GM12878 (cell line): ENCODE measurements around the gene DAAM2. TPM values are rescaled to one million over a fixed set of nuclear protein-coding genes. Genes with fewer than 3 reads are reported as not detected.
A peak's percentile ranks its signal among the peaks of the same experiment; 100 is the strongest.

Experiments
- ATAC-seq: fragments of 200-7000 bp; cut with Tn5 transposase; 3 replicates; pipeline ENCODE4 v1.9.1; 2020; ENCODE audit warnings: mild to moderate bottlenecking, moderate library complexity
- BruUV-seq: library from RNA; stranded (reverse); fragments of 400-500 nt; replicated peaks from 2 replicates; lab custom pipeline; 2021; lab: Mats Ljungman, UMichigan
- CTCF ChIA-PET: fragments of 300-600 bp; sonication (Branson Sonifier 250); formaldehyde crosslinking; extraction: SDS; loops from one replicate; lab custom pipeline; 2021; ENCODE audit warnings: inconsistent platforms; lab: Yijun Ruan, JAX
- POLR2A ChIA-PET: fragments of 350-600 bp; formaldehyde crosslinking; extraction: SDS; loops from one replicate; lab custom pipeline; 2021; ENCODE audit warnings: inconsistent platforms; lab: Charles Lee
- RAD21 ChIA-PET: fragments of 300-600 bp; sonication (Branson Sonifier 250); formaldehyde crosslinking; loops from one replicate; lab custom pipeline; 2023; ENCODE audit warnings: antibody characterized with exemption; ENCODE audit not compliant: unreplicated experiment; lab: Charles Lee
- SMC1A ChIA-PET: fragments of 300-600 bp; sonication (Branson Sonifier 250); formaldehyde crosslinking; loops from one replicate; lab custom pipeline; 2023; ENCODE audit not compliant: unreplicated experiment, uncharacterized antibody; lab: Charles Lee
- DNase-seq: peaks from one replicate; pipeline ENCODE4 v3.0.0-alpha.2; 2011; ENCODE audit warnings: low read depth, low spot score
- FAIRE-seq: peaks from 3 replicates; lab custom pipeline; 2011; peaks lifted over from hg19 to GRCh38; lab: Jason Lieb, UNC
- H2AFZ ChIP-seq: 2 replicates; pipeline ENCODE4 v1.6.0; 2011; ENCODE audit warnings: low read depth, low read length, control low read depth; ENCODE audit not compliant: control insufficient read depth
- H3K27ac ChIP-seq: 2 replicates; pipeline ENCODE4 v1.5.1; 2011; ENCODE audit warnings: control low read depth; ENCODE audit not compliant: control insufficient read depth, insufficient read depth
- H3K27me3 ChIP-seq, 2 experiments: replicated peaks in 1 of 2; 2 replicates each; pipeline versions ENCODE4 v1.6.0 to v1.6.1; 2011; ENCODE audit warnings: low read length in 1 of 2; ENCODE audit not compliant: control insufficient read depth in 2 of 2, insufficient read depth in 2 of 2
- H3K36me3 ChIP-seq, 2 experiments: 2 replicates each; pipeline ENCODE4 v1.5.1; 2011; ENCODE audit warnings: low read length in 1 of 2; ENCODE audit not compliant: control insufficient read depth in 2 of 2, insufficient read depth in 2 of 2
- H3K4me1 ChIP-seq: 2 replicates; pipeline ENCODE4 v1.6.1; 2011; ENCODE audit warnings: mild to moderate bottlenecking, low read length, moderate library complexity, mixed read lengths; ENCODE audit not compliant: control insufficient read depth, insufficient read depth
- H3K4me2 ChIP-seq: 2 replicates; pipeline ENCODE4 v1.6.0; 2011; ENCODE audit warnings: control low read depth; ENCODE audit not compliant: control insufficient read depth, insufficient read depth
- H3K4me3 ChIP-seq: fragments of 200-600 bp; sonication (generic); 2 replicates; pipeline ENCODE4 v1.5.1; 2016
- H3K79me2 ChIP-seq: 2 replicates; pipeline ENCODE4 v1.6.0; 2011; ENCODE audit warnings: low read length; ENCODE audit not compliant: control insufficient read depth, insufficient read depth
- H3K9ac ChIP-seq: 2 replicates; pipeline ENCODE4 v1.8.0; 2011; ENCODE audit warnings: low read length, control low read depth, mixed read lengths; ENCODE audit not compliant: control insufficient read depth, insufficient read depth
- H3K9me3 ChIP-seq: replicated peaks from 3 replicates; pipeline ENCODE4 v1.5.1; 2011; ENCODE audit warnings: mild to moderate bottlenecking, low read length; ENCODE audit not compliant: control insufficient read depth, insufficient read depth
- H4K20me1 ChIP-seq: 2 replicates; pipeline ENCODE4 v1.6.0; 2011; ENCODE audit not compliant: control insufficient read depth, insufficient read depth
- BRCA1 ChIP-seq: IDR thresholded peaks from 2 replicates; pipeline ENCODE4 v1.6.1; 2011; ENCODE audit warnings: low read depth, low read length, improper control_type of control experiment
- CBFB ChIP-seq: IDR thresholded peaks from 2 replicates; pipeline ENCODE4 v1.6.1; 2016; ENCODE audit warnings: antibody characterized with exemption, low read depth
- RCOR1 ChIP-seq: conservative IDR thresholded peaks from 2 replicates; pipeline ENCODE4 v1.6.1; 2012; ENCODE audit warnings: low read depth, low read length, improper control_type of control experiment
- WGBS: methylation state at CpG from one replicate; pipeline ENCODE4 v1.1.6; 2016; ENCODE audit warnings: low lambda C conversion rate; ENCODE audit not compliant: insufficient replicate concordance, insufficient coverage; ENCODE audit errors: missing lambda C conversion rate; 5-methylcytosine and 5-hydroxymethylcytosine counted together
- in situ Hi-C: fragments of 300-500 bp; cut with MboI; formaldehyde crosslinking; loops from 9 replicates; pipeline ENCODE4 v1.14.3; 2018; ENCODE audit warnings: mixed read lengths
- intact Hi-C: fragments of 100-400 bp; cut with micrococcal nuclease; formaldehyde crosslinking; loops from one replicate; pipeline ENCODE4 v1.14.2; 2022; ENCODE audit not compliant: unreplicated experiment
- polyA plus RNA-seq, 11 experiments: library from polyadenylated mRNA; depleted of rRNA in 4 of 11; unstranded in 6 of 11; stranded (reverse) in 5 of 11; fragments of >200 nt; fragmentation: Nextera tagmentation in 4 of 11; fragmentation: Illumina TruSeq in 1 of 11; extraction: Ambion mirVana in 4 of 11; extraction: Trizol in 1 of 11; gene quantifications; 1 replicate in 1 of 11; 2 replicates in 10 of 11; pipeline versions ENCODE4 v1.2.1 to v1.2.3, GENCODE V29; 2011 to 2016; ENCODE audit warnings: inconsistent platforms in 2 of 11, missing spikeins in 2 of 11, low read depth in 1 of 11
- total RNA-seq, 4 experiments: library from RNA; depleted of rRNA in 3 of 4; stranded (reverse); fragments of >200 nt in 3 of 4; fragmentation: Illumina TruSeq in 1 of 4; extraction: Trizol in 1 of 4; gene quantifications; 2 replicates each; pipeline versions ENCODE4 v1.2.1 to v1.2.3, GENCODE V29; 2013 to 2021
- TF ChIP-seq, protein P1 (sequence below): fragments of 450-650 bp; IDR thresholded peaks from 2 replicates; pipeline ENCODE4 v1.6.1; 2016; ENCODE audit warnings: mild to moderate bottlenecking
- TF ChIP-seq, protein P2 (sequence below): IDR thresholded peaks from 2 replicates; pipeline ENCODE4 v1.6.1; 2011; ENCODE audit warnings: borderline replicate concordance, low read depth, mild to moderate bottlenecking, moderate library complexity, low read length; ENCODE audit not compliant: insufficient read depth, poor library complexity, severe bottlenecking

DAAM2 gene
- total and polyA plus RNA-seq, 10 of the 15 experiments (the other 5 are each of a cell fraction or from before 2014, with no cell fraction given): 0.05 to 0.22 TPM; not detected in 8

DNA sequence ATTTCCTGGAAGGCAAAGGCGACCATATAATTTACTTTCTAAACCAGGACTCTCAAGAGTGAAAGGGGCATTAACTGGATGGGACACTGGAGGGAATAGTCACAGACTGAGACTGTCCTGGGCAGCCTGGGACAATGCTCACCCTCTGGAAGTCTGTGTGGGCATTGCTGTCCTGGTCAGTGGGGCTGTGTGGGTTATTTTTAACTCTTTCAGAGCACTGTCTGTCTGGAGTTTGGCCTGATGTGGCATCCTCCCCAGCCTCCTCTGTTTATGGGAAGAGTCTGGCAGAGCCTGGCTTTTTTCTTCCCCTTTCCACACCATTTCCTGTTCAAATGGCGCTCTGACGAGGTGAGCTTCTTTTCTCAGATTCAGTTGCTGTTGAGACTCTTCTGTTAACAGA, 11.7 kb downstream of the DAAM2 start (continued):
- TF ChIP-seq, protein P1, sequence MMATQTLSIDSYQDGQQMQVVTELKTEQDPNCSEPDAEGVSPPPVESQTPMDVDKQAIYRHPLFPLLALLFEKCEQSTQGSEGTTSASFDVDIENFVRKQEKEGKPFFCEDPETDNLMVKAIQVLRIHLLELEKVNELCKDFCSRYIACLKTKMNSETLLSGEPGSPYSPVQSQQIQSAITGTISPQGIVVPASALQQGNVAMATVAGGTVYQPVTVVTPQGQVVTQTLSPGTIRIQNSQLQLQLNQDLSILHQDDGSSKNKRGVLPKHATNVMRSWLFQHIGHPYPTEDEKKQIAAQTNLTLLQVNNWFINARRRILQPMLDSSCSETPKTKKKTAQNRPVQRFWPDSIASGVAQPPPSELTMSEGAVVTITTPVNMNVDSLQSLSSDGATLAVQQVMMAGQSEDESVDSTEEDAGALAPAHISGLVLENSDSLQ: no peak
- TF ChIP-seq CBFB: no peak
- no peak for TF ChIP-seq RCOR1

DNA sequence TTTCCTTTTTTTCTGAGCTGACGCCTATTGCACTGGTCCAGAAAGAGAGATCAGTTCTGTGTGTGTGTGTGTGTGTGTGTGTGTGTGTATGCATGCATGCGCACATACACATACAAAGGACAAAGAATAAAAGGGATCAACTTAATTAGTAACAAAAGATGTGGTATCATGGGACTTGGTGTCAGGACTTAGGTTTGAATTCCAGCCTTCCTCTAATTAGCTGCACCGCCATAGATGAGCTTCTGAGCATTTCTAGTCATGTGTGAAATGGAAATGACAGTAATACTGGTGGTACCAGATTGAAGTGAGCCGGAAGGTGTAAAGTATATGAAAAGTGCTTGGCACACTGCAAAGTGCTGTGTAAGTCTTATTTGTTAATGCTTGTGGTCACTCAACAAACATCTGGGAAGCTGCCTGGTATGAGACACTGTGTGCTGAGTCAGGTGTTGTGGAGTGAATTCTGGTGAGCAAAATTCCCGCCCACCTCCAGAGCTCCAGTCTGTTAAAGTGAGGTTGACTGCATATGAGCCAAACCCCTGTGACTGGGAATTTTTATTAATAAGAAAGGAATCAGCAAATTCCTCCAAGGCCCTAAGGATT, 12.4 kb downstream of the DAAM2 start:
- Histone ChIP-seq H2AFZ (no peak overlapping the region), H3K79me2 (no peaks in the 10 kb centered on the region), H3K36me3 (no peaks in the 10 kb centered on the region), H3K4me2 (no peak overlapping the region), H4K20me1 (no peaks in the 10 kb centered on the region), H3K9me3 (no peaks in the 10 kb centered on the region), H3K9ac (no peak overlapping the region), H3K27me3 (no peaks in the 10 kb centered on the region; a peak in 1 of 4 replicates), H3K27ac (no peak overlapping the region), H3K4me1 (no peaks in the 10 kb centered on the region), H3K4me3 (no peak overlapping the region)
- ChIA-PET SMC1A (interaction anchor here (1.2 to 1.3 kb wide), 2 partner anchors 58 to 62 kb away, joined by 3 read pairs; no protein-coding TSS in a partner anchor), POLR2A (no interaction called here), RAD21 (no interaction called here), CTCF (interaction anchor here (0.6 to 1.0 kb wide), 2 partner anchors 19 to 1107 kb away, joined by 3 read pairs; no protein-coding TSS in a partner anchor)
- BruUV-seq: no TSS peak
- no peak for FAIRE-seq
- in situ Hi-C loops: no loop called here
- no peak for DNase-seq
- TF ChIP-seq, protein P2, sequence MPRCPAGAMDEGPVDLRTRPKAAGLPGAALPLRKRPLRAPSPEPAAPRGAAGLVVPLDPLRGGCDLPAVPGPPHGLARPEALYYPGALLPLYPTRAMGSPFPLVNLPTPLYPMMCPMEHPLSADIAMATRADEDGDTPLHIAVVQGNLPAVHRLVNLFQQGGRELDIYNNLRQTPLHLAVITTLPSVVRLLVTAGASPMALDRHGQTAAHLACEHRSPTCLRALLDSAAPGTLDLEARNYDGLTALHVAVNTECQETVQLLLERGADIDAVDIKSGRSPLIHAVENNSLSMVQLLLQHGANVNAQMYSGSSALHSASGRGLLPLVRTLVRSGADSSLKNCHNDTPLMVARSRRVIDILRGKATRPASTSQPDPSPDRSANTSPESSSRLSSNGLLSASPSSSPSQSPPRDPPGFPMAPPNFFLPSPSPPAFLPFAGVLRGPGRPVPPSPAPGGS: peak; percentile 18
- no peak for TF ChIP-seq BRCA1
- intact Hi-C loops: no loop called here
- 29% methylated on average over 5 of the region's 5 CpGs for WGBS
- no peak for ATAC-seq
